SH-SY5Y (cell line): ENCODE measurements around the gene FAM229A.

Source experiments
- GATA2 ChIP-seq: IDR thresholded peaks from 2 replicates; pipeline ENCODE4 v1.6.1; 2011; ENCODE audit warnings: mild to moderate bottlenecking, low read depth, low read length
- GATA3 ChIP-seq: IDR thresholded peaks from 2 replicates; pipeline ENCODE4 v1.6.1; 2011; ENCODE audit warnings: low read depth, mild to moderate bottlenecking, low read length, moderate library complexity

- TF ChIP-seq GATA3 = no peak
- no peak for TF ChIP-seq GATA2
Measured at GRCh38 chr1:32335790-32336590, 26.3 kb downstream of the FAM229A start, which contains the start of gene MARCKSL1.
